ENCODE data around the gene CGB5. TPM values are rescaled to one million over a fixed set of nuclear protein-coding genes. Genes with fewer than 3 reads are reported as not detected.
"Not testable (repeated sequence)": the region's sequence is repeated elsewhere in the genome, so short reads cannot be mapped to it uniquely, and the experiment has no call there.

CGB5 gene
- total RNA-seq, result not detected

GRCh38 chr19:49043548-49043947 lies at the start of gene CGB5:
TSS of gene CGB5 (plus strand) at chr19:49043848. CDS start at chr19:49044210, 362 bp downstream.
- FAIRE-seq; DNase-seq (ENCODE audit: low spot score in 2 of 2): not testable (repeated sequence)

GRCh38 chr19:48994035-48994386 lies 49.6 kb upstream of the CGB5 start:
- FAIRE-seq (no peak), DNase-seq (ENCODE audit: low spot score in 2 of 2) (no peak)

GRCh38 chr19:48997972-48998371 lies 45.7 kb upstream of the CGB5 start:
- DNase-seq (ENCODE audit: low spot score in 2 of 2), result no peak

GRCh38 chr19:48999481-49000325 lies 43.9 kb upstream of the CGB5 start:
- FAIRE-seq (no peak), DNase-seq (ENCODE audit: low spot score in 2 of 2) (no peak)

More at GRCh38 chr19:48997972-48998371, 45.7 kb upstream of the CGB5 start:
- no peak for FAIRE-seq

- FAIRE-seq (no peak), DNase-seq (ENCODE audit: low spot score in 2 of 2) (no peak)
These were observed 39.5 kb upstream of the CGB5 start for GRCh38 chr19:49004133-49004532.

- FAIRE-seq (no peak), DNase-seq (ENCODE audit: low spot score in 2 of 2) (no peak)
These were observed 38.6 kb upstream of the CGB5 start for GRCh38 chr19:49004964-49005614.

GRCh38 chr19:49006905-49007304 lies 36.7 kb upstream of the CGB5 start:
- DNase-seq (ENCODE audit: low spot score in 2 of 2), result no peak
- no peak for FAIRE-seq

GRCh38 chr19:49009828-49010227 lies 33.8 kb upstream of the CGB5 start:
- no peak for DNase-seq (ENCODE audit: low spot score in 2 of 2)
- FAIRE-seq, result no peak

GRCh38 chr19:49010453-49010852 lies 33.2 kb upstream of the CGB5 start:
- FAIRE-seq (no peak), DNase-seq (ENCODE audit: low spot score in 2 of 2) (no peak)

GRCh38 chr19:49011194-49011593 lies 32.5 kb upstream of the CGB5 start:
- DNase-seq (ENCODE audit: low spot score in 2 of 2) (no peak), FAIRE-seq (no peak)

- FAIRE-seq (no peak), DNase-seq (ENCODE audit: low spot score in 2 of 2) (no peak)
These were observed 29.4 kb upstream of the CGB5 start for GRCh38 chr19:49014123-49014869.

- FAIRE-seq, result no peak
- DNase-seq (ENCODE audit: low spot score in 2 of 2), result no peak
These were observed 28.8 kb upstream of the CGB5 start for GRCh38 chr19:49014870-49015255.

GRCh38 chr19:49016067-49016839 lies 27.4 kb upstream of the CGB5 start:
- FAIRE-seq, result no peak

GRCh38 chr19:49017041-49017665 lies 26.5 kb upstream of the CGB5 start, which contains the start of gene LHB:
TSS of gene LHB (minus strand) at chr19:49017091. CDS start at chr19:49017081, 10 bp downstream.
- no peak for DNase-seq (ENCODE audit: low spot score in 2 of 2)
- no peak for FAIRE-seq

More at GRCh38 chr19:49016067-49016839, 27.4 kb upstream of the CGB5 start:
- peak in 1 of 2 donors; percentile 10 for DNase-seq (ENCODE audit: low spot score in 2 of 2)

GRCh38 chr19:49017666-49018351 lies 25.8 kb upstream of the CGB5 start:
- no peak for FAIRE-seq
- peak; percentile 60 to 75 for DNase-seq (ENCODE audit: low spot score in 2 of 2)

GRCh38 chr19:49018388-49019241 lies 25.0 kb upstream of the CGB5 start:
- not testable (repeated sequence) for FAIRE-seq; DNase-seq (ENCODE audit: low spot score in 2 of 2)

- DNase-seq (ENCODE audit: low spot score in 2 of 2) (peak in 1 of 2 donors; percentile 66), FAIRE-seq (no peak)
These were observed 24.3 kb upstream of the CGB5 start for GRCh38 chr19:49019242-49019932.

- DNase-seq (ENCODE audit: low spot score in 2 of 2) (no peak), FAIRE-seq (no peak)
These were observed 23.3 kb upstream of the CGB5 start for GRCh38 chr19:49020342-49020741.
